ENCODE measurements around the gene ZDHHC17. TPM values are rescaled to one million over a fixed set of nuclear protein-coding genes. Genes with fewer than 3 reads are reported as not detected.
"Not testable (repeated sequence)": the region's sequence is repeated elsewhere in the genome, so short reads cannot be mapped to it uniquely, and the experiment has no call there.

The ZDHHC17 gene, protein sequence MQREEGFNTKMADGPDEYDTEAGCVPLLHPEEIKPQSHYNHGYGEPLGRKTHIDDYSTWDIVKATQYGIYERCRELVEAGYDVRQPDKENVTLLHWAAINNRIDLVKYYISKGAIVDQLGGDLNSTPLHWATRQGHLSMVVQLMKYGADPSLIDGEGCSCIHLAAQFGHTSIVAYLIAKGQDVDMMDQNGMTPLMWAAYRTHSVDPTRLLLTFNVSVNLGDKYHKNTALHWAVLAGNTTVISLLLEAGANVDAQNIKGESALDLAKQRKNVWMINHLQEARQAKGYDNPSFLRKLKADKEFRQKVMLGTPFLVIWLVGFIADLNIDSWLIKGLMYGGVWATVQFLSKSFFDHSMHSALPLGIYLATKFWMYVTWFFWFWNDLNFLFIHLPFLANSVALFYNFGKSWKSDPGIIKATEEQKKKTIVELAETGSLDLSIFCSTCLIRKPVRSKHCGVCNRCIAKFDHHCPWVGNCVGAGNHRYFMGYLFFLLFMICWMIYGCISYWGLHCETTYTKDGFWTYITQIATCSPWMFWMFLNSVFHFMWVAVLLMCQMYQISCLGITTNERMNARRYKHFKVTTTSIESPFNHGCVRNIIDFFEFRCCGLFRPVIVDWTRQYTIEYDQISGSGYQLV
- total RNA-seq = 46.0 TPM

DNA sequence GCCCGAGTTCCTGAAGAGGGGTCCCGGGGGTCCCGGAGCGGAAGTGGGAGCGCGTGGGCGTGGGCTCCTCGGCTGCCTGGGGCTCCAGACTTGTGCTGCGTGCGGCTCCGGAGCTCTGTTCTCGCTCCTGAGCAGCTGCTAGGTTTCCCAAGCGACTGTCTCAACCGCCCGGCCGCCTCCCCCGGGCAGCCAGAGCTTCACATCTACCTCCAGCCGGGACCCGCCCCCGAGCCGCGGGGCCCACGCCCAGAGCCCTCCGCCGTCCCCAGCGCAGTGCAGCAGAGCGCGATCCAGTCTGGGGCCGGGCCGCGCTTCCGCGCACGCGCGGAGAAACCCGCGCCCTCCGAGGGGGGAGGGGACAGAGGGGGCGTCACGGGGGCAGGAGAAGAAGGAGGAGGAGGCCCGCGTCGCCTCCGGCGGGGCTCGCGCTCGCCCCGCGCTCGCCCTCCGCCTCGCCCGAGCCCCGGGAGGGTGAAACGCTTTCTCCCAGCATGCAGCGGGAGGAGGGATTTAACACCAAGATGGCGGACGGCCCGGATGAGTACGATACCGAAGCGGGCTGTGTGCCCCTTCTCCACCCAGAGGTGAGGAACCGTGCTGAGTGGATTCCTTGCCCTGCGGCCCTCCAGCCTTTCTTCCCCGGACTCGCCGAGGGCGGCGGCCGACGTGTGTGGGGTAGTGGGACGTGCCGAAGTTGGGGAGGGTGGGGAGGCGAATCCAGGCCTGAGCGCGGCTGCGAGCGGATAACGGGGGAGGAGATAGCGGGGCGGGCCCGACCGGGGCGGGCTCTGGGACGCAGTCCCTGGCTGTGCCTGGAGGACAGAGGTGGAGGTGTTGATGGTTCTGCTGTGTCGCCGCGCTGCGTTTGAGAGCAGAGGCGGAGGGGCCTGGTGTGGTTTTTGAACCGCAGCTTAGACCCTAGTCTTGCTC, at the start of gene ZDHHC17:
TSS of gene ZDHHC17 (plus strand) at position 370 of the 930 bp plus-strand sequence. CDS start at position 492, 122 bp downstream.
- peak; percentile 84 to 96 (median 95) for DNase-seq (ENCODE audit: low read depth in 2 of 3, low spot score in 2 of 3)

- DNase-seq (ENCODE audit: low read depth in 2 of 3, low spot score in 2 of 3) = no peak
These were observed 49.5 kb upstream of the ZDHHC17 start for GRCh38 chr12:76714415-76714814.

DNA sequence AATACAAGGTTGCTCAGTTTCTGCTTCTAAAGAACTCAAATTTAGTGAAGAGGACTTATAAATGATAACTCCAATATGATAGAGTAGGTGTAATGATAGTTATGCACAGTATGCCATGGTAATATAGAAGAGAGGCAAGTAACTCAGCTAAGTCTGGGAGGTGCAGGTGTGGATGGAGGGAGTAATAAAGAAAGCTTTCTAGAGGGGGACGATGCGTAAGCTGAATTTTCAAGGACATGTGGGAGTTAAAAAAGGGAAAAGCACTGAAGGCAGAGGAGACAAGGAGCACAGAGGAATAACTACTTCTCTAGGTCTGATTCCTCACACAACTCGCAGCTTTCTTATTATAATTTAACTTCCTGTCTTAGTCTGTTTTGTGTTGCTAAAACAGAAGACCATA, 49.1 kb upstream of the ZDHHC17 start:
- no peak for DNase-seq (ENCODE audit: low read depth in 2 of 3, low spot score in 2 of 3)

- DNase-seq (ENCODE audit: low read depth in 2 of 3, low spot score in 2 of 3) = no peak
These were observed 48.6 kb upstream of the ZDHHC17 start for GRCh38 chr12:76715332-76715731.

DNA sequence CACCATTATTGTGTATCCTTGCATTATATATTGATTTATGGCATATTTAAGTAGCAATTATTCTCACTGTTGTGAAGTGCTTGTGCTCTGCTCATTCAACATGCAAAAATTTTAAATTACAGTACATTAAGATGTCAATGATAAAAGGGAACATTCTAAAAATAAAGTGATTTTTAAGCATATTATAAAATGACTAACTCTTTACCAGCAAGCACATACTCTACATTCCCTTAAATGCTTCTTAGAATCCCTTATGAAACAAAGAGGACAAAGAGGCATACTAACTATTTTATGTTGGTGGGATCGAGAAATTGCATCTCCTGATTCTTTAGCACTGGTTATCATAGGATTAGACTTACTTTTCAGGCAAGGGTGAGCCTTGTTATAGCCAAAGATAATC, 46.6 kb upstream of the ZDHHC17 start:
- DNase-seq (ENCODE audit: low read depth in 2 of 3, low spot score in 2 of 3) = no peak

GRCh38 chr12:76719171-76720041, 44.5 kb upstream of the ZDHHC17 start:
- no peak for DNase-seq (ENCODE audit: low read depth in 2 of 3, low spot score in 2 of 3)

DNA sequence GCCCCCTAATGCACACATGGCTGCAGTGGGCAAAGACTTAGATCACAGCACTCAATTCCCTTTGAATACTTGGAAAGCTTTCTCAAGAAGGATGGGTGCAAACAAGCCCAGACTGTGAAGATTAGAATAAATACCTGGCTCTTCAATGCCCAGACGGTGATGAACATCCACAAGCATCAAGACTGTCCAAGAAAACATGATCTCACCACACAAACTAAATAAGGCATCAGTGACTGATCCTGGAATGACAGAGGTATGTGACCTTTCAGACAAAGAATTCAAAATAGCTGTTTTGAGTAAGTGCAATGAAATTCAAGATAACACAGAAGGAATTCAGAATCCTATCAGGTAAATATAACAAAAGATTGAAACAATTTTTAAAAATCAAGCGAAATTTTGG, 43.8 kb upstream of the ZDHHC17 start:
- DNase-seq (ENCODE audit: low read depth in 2 of 3, low spot score in 2 of 3) = no peak

DNA sequence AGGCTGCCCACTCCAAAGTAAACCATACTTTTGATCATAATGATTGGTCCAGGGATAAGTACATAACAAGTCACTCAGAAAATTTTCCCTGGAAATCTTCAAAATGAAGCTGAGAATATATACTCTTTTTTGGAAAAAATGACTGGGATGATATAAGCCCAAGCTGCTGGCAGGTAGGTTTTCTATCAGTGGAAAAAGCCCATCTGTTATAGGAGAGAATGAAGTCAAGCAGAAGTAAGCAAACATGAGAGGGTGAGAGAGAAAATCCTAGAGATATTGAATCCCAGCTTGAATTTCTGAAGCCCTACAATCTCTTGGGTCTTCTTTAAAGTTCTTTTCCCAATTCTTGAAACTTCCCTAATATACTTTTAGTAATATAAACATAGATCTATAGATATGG, 37.3 kb upstream of the ZDHHC17 start:
- DNase-seq (ENCODE audit: low read depth in 2 of 3, low spot score in 2 of 3) = no peak

DNA sequence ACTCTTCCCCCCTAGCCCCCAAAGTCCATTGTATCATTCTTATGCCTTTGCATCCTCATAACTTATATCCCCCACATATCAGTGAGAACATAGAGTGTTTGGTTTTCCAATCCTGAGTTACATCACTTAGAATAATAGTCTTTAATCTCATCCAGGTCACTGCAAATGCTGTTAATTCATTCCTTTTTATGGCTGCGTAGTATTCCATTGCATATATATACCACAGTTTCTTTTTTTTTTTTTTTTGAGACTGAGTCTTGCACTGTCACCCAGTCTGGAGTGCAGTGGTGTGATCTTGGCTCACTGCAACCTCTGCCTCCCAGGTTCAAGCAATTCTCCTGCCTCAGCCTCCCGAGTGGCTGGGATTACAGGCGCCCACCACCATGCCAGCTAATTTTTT, 31.7 kb upstream of the ZDHHC17 start:
- DNase-seq (ENCODE audit: low read depth in 2 of 3, low spot score in 2 of 3) = not testable (repeated sequence)

DNA sequence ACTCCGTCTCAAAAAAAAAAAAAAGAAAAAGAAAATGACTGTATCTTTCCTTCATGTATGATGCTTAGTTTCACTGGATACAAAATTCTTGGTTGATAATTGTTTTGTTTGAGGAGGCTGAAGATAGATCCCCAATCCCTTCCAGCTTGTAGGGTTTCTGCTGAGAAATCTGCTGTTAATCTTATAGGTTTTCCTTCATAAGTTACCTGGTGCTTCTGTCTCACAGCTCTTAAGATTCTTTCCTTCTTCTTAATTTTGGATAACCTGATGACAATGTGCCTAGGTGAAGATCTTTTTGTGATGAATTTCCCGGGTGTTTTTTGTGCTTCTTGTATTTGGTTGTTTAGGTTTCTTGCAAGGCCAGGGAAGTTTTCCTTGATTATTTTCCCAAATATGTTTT, 26.2 kb upstream of the ZDHHC17 start:
- not testable (repeated sequence) for DNase-seq (ENCODE audit: low read depth in 2 of 3, low spot score in 2 of 3)

GRCh38 chr12:76738824-76739579, 24.9 kb upstream of the ZDHHC17 start:
- DNase-seq (ENCODE audit: low read depth in 2 of 3, low spot score in 2 of 3) = no peak

DNA sequence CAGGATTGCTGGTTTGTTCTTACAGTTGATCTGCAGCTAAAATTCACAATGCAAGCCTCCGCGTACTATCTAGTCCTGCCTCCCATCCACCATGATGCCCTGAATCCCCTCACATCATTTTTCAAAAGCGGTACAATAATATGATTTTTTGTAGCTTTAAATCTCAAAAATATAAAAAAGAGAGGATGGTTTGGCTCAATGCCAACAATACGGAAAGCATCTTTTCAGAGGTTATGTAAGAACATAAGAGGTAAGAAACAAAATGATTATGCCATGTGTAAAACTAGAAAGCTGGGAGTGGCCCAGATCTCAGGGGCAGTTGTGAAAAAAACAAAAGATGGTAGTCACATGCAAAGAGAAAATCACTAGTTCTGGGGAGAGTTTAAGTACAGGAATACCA, 24.0 kb upstream of the ZDHHC17 start:
- no peak for DNase-seq (ENCODE audit: low read depth in 2 of 3, low spot score in 2 of 3)

DNA sequence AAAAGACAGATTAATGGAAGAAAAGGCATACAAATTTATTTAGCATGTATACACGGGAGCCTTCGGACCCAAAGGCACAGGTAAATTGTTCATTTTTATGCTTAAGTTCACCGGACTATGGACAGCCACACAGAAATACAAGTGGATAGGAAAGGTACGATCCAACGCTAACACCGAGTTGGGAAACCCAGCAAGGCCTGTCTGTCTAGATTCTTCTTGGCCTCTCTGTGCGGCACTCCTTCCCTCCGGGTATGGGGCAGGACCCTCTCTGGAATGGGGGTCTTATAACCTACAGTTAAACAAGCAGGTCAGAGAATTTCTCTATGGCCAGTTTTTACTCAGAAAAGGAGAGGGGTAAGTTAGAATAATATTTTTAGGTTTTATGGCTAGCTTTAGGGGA, 23.4 kb upstream of the ZDHHC17 start:
- DNase-seq (ENCODE audit: low read depth in 2 of 3, low spot score in 2 of 3) = no peak

GRCh38 chr12:76745343-76745742, 18.6 kb upstream of the ZDHHC17 start:
- DNase-seq (ENCODE audit: low read depth in 2 of 3, low spot score in 2 of 3) = no peak

- no peak for DNase-seq (ENCODE audit: low read depth in 2 of 3, low spot score in 2 of 3)
These were observed 17.4 kb upstream of the ZDHHC17 start for GRCh38 chr12:76746516-76746915.

DNA sequence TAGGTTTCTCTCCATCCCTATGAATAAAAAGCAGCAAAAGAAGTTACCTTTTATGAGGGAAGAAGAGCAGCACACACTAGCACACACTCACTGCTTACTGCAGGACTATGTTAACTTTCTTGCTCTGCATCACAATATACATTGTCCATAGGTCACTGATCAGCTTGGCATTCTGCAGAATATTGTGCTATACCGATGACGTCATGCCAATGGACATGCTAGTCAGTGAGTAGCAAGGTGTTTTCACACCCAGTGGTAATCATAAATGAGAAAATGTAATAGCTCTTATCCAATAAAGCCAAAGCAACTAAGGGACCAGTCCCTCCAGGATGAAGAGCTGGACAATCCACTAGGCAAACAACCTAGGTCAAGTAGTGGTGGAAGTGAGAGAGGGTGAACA, 16.7 kb upstream of the ZDHHC17 start:
- DNase-seq (ENCODE audit: low read depth in 2 of 3, low spot score in 2 of 3) = no peak

GRCh38 chr12:76755829-76756379, 8.0 kb upstream of the ZDHHC17 start:
- no peak for DNase-seq (ENCODE audit: low read depth in 2 of 3, low spot score in 2 of 3)

- no peak for DNase-seq (ENCODE audit: low read depth in 2 of 3, low spot score in 2 of 3)
These were observed 6.2 kb upstream of the ZDHHC17 start for GRCh38 chr12:76757694-76758093.

- DNase-seq (ENCODE audit: low read depth in 2 of 3, low spot score in 2 of 3) = no peak
These were observed 1.3 kb upstream of the ZDHHC17 start for GRCh38 chr12:76762601-76762980.

Data from hematopoietic multipotent progenitor cell (in vitro differentiated cells).